GM18870 (cell line): ENCODE measurements around the gene ZSWIM1.
"Not testable (repeated sequence)": the region's sequence is repeated elsewhere in the genome, so short reads cannot be mapped to it uniquely, and the experiment has no call there.

Source experiments
- ATAC-seq: cut with Tn5 transposase; IDR thresholded peaks from one replicate; pipeline ENCODE4 v1.9.1; 2021; ENCODE audit warnings: moderate library complexity; ENCODE audit not compliant: unreplicated experiment

Gene ZSWIM1

GRCh38 chr20:45925821-45926506, 44.9 kb downstream of the ZSWIM1 start:
- ATAC-seq, result no peak

- ATAC-seq, result no peak
These were observed 45.7 kb downstream of the ZSWIM1 start for GRCh38 chr20:45926731-45927070.

- no peak for ATAC-seq
These were observed 46.2 kb downstream of the ZSWIM1 start for GRCh38 chr20:45927071-45927878.

GRCh38 chr20:45931680-45932079, 50.7 kb downstream of the ZSWIM1 start:
- not testable (repeated sequence) for ATAC-seq

- ATAC-seq, result no peak
These were observed 52.4 kb downstream of the ZSWIM1 start for GRCh38 chr20:45933266-45934045.

GRCh38 chr20:45934046-45934585, 53.1 kb downstream of the ZSWIM1 start:
- no peak for ATAC-seq
